Measurements from ENCODE around the gene FAM25G.
"Not testable (repeated sequence)": the region's sequence is repeated elsewhere in the genome, so short reads cannot be mapped to it uniquely, and the experiment has no call there.

DNA sequence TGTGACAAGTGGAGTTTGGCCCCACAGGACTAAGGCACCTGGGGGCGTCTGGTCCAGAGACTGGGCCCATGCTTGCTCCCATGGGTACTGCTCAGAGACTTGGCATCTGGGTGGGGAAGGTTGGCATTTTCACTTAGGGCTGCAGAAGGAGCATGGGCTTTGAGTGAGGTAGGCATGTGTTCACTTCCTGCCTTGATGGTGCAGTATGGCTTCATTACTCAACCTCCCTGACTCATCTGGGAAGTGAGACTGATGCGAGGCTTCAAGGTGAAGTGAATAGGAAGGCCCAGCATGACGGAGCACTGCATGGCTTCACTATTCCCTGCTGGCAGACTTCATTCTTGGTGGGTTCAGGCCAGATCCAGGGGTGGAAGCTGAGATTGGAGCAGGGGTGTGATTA lies 18.9 kb downstream of the FAM25G start:
- TF ChIP-seq, protein P1, sequence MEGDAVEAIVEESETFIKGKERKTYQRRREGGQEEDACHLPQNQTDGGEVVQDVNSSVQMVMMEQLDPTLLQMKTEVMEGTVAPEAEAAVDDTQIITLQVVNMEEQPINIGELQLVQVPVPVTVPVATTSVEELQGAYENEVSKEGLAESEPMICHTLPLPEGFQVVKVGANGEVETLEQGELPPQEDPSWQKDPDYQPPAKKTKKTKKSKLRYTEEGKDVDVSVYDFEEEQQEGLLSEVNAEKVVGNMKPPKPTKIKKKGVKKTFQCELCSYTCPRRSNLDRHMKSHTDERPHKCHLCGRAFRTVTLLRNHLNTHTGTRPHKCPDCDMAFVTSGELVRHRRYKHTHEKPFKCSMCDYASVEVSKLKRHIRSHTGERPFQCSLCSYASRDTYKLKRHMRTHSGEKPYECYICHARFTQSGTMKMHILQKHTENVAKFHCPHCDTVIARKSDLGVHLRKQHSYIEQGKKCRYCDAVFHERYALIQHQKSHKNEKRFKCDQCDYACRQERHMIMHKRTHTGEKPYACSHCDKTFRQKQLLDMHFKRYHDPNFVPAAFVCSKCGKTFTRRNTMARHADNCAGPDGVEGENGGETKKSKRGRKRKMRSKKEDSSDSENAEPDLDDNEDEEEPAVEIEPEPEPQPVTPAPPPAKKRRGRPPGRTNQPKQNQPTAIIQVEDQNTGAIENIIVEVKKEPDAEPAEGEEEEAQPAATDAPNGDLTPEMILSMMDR (conservative IDR thresholded peaks at IDR 0.05) = not testable (repeated sequence)
- not testable (repeated sequence) for TF ChIP-seq ZFX (IDR thresholded peaks at IDR 0.05)

Data from C4-2B (cell line).